GM19328 (cell line): Measurements from ENCODE around the gene UBALD1.
"Not testable (repeated sequence)": the region's sequence is repeated elsewhere in the genome, so short reads cannot be mapped to it uniquely, and the experiment has no call there.

Source experiments
- ATAC-seq: cut with Tn5 transposase; IDR thresholded peaks from one replicate; pipeline ENCODE4 v1.9.1; 2021; ENCODE audit warnings: mild to moderate bottlenecking, moderate library complexity; ENCODE audit not compliant: unreplicated experiment

UBALD1 gene

GRCh38 chr16:4614571-4615383, at the start of gene UBALD1:
TSS of gene UBALD1 (minus strand) at chr16:4614888. CDS start at chr16:4614797, 91 bp downstream.
- ATAC-seq, result peak; percentile 57

- no peak for ATAC-seq
Observed at GRCh38 chr16:4663777-4664465, 49.2 kb upstream of the UBALD1 start.

- ATAC-seq, result no peak
Observed at GRCh38 chr16:4663465-4663776, 48.7 kb upstream of the UBALD1 start.

- ATAC-seq, result no peak
Observed at GRCh38 chr16:4661661-4662060, 47.0 kb upstream of the UBALD1 start.

- ATAC-seq, result no peak
Observed at GRCh38 chr16:4660454-4661007, 45.8 kb upstream of the UBALD1 start.

- no peak for ATAC-seq
Observed at GRCh38 chr16:4659363-4660353, 45.0 kb upstream of the UBALD1 start.

- ATAC-seq, result no peak
Observed at GRCh38 chr16:4656695-4657686, 42.3 kb upstream of the UBALD1 start.

GRCh38 chr16:4656221-4656620, 41.5 kb upstream of the UBALD1 start:
- no peak for ATAC-seq

- ATAC-seq, result no peak
Observed at GRCh38 chr16:4655801-4656200, 41.1 kb upstream of the UBALD1 start.

- ATAC-seq, result no peak
Observed at GRCh38 chr16:4654964-4655590, 40.4 kb upstream of the UBALD1 start.

- ATAC-seq, result no peak
Observed at GRCh38 chr16:4654011-4654963, 39.6 kb upstream of the UBALD1 start.

- no peak for ATAC-seq
Observed at GRCh38 chr16:4652561-4652960, 37.9 kb upstream of the UBALD1 start.

GRCh38 chr16:4651827-4652226, 37.1 kb upstream of the UBALD1 start:
- no peak for ATAC-seq

GRCh38 chr16:4650443-4651074, 35.9 kb upstream of the UBALD1 start:
- not testable (repeated sequence) for ATAC-seq

- no peak for ATAC-seq
Observed at GRCh38 chr16:4649744-4650442, 35.2 kb upstream of the UBALD1 start.

- ATAC-seq, result no peak
Observed at GRCh38 chr16:4648917-4649316, 34.2 kb upstream of the UBALD1 start.

- ATAC-seq, result no peak
Observed at GRCh38 chr16:4647644-4647980, 32.9 kb upstream of the UBALD1 start.
